GM19372 (cell line): ENCODE measurements around the gene FXYD6.
"Not testable (repeated sequence)": the region's sequence is repeated elsewhere in the genome, so short reads cannot be mapped to it uniquely, and the experiment has no call there.

Source experiments
- ATAC-seq: cut with Tn5 transposase; IDR thresholded peaks from one replicate; pipeline ENCODE4 v1.9.1; 2021; ENCODE audit warnings: mild to moderate bottlenecking, low read depth, moderate library complexity; ENCODE audit not compliant: unreplicated experiment

The FXYD6 gene, protein sequence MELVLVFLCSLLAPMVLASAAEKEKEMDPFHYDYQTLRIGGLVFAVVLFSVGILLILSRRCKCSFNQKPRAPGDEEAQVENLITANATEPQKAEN

DNA sequence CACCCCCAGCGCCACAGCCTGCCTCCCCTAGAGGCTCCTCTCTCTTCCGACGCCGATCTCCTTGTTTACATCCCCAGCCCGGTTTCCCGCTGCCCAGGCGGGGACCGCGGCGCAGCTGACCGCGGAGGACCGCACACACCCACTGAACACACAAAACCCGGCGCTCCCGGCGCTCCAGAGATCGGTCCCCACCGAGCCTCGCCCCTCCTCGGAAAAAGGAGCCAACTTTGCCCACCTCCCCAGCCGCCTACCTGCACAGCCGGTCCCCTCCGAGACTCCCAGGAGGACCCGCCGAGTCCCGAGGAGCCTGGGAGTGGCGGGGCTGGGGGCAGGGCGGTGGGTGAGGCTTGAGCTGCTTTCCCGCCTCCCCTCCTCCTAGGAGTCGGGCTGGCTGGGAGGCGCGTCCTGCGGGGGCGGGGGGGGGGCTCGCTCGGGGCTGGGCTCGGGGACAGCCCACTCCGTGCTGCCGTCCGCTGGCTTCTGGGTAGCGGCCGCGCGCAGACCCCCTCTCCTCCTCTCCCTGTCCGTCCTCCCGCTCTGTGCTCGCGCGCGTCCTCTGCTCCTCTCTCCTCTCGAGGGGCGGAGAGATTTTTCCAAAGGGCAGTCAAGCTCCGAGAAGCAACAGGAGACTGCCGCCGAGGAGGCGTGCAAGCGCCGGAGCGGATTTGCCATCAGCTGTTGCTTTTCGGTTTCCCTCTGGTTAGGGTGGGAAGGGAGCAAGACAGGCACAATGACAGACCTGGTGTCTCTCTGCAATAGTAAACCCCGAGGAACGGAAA lies at the start of gene FXYD6:
Gene FXYD6, minus strand, starts transcription at position 318 of the 779 bp plus-strand sequence. CDS start 33,882 bp downstream, outside the sequence.
- no peak for ATAC-seq

DNA sequence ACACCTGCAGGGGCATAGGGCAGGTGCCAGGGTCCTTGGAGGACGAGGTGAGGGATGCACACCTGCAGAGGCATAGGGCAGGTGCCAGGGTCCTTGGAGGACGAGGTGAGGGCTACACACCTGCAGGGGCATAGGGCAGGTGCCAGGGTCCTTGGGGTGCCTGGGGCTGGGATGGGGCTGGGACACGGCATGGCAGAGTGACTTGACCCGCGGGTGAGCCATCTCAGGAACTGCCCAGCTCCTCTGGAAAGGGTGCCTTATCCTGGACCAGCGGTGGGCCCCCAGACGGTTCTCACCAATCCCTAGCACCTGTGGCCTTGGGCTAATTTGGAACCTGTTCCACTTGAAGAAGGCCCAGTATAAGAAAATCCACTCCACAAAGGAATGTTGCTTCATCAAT lies 49.7 kb upstream of the FXYD6 start:
- ATAC-seq = not testable (repeated sequence)

DNA sequence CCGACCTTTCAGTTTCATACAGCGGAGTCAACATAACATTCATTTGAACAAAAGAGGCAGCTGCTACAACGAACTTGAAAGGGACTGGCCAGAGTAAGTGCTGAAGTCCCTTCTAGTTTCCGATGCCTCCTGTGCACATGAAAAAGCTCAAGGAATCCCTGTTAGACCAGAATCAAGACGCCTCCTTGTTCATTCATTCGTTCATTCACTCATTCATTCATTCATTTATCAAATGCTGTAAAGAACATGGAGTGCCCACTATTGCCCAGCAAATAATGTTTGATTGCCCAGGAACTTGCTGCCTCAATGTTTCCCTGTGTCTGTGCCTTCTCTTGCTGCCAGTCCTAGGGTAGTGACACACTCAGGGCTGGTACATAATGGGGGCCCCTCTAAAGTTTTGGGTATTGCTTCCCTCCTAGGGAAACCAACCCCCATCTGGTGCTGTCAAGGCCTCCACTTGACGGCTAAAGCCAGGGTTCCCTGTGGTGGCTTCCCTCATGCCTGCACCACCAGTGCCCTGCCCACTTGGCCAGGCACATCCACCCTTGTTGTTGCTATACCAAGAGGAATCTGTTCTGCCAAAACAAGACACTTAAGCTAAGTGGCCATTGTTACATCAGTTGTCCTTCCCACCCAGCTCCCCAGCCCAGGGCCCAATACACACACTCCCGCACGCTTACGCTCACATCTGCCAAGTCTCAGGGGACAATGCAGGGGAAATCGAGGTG lies 48.9 kb upstream of the FXYD6 start:
- no peak for ATAC-seq

DNA sequence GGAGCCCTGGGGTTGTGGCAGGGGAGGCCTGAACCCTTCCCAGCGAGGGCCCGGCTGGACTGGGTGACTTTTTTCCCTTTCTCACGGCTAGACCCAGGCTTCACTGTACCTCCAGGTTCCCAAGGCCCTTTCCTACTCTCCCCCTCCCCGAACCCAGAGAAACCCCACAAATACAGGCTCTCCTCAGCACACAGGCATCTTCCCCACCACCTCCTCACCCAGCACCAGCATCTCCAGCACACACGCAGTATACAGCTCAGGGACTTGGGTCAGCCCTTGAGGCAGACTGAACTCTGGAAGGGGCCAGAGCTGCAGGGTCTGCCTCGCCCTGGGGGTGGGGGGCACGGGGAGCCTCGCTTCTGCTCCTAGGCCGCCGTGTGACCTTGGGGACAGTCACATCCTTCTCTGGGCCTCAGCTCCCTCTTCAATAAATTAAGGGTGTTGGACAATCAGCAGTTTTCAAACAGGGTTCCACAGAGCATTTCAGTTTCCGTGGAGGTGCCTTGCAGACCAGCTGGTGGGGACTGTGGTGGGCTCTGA lies 48.2 kb upstream of the FXYD6 start:
- ATAC-seq = no peak

DNA sequence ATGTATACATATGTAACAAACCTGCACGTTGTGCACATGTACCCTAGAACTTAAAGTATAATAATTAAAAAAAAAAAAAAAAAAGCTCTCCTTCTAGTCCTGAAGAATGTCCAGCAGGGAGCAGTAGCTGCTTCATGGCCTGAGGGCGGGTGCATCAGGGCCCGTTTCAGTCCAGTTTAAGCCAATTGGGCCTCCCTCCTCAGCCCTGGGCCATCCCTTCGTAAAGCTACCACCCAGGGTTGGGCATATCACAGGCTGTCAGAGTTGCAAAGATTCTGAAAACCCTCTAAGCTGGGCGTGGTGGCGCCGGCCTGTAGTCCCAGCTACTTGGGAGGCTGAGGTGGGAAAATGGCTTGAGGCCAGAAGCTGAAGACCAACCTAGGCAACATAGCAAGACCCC lies 47.3 kb upstream of the FXYD6 start:
- ATAC-seq = no peak

DNA sequence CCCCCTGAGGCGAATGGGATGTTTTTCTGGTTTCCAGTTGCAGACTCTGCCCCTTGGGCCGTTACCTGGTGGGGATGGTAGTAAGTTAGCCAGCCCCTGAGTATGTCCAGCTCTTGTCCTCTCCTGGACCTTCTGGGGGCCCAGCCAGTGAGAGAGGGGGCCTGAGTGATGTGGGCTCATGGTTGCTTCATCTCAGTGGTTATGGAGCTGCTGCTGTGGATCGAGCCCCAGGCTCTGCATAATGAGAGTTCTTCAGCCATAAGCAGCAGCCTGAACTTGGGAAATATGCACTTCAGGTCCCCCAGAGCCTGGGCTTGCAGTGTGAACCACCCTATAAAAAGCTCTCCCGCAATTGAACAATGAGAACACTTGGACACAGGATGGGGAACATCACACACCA lies 46.8 kb upstream of the FXYD6 start:
- no peak for ATAC-seq

DNA sequence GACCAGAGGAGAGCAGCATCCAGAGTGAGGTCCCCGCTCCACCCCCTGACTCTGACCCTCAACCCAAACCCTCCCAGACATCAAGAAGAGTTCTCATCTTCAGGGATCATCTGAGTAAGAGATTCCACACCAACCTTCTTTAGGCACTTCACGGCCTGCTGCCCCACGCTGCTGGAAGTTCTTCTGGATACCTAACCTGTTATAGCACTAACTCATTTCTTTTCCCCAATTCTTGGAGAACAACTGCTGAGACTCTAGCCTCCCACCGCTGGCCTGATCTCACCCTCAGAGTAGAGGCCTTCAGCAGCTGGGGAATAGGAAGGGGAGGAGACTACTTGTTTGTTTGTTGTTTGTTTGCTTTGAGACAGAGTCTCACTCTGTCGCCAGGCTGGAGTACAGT lies 45.4 kb upstream of the FXYD6 start:
- ATAC-seq = no peak

DNA sequence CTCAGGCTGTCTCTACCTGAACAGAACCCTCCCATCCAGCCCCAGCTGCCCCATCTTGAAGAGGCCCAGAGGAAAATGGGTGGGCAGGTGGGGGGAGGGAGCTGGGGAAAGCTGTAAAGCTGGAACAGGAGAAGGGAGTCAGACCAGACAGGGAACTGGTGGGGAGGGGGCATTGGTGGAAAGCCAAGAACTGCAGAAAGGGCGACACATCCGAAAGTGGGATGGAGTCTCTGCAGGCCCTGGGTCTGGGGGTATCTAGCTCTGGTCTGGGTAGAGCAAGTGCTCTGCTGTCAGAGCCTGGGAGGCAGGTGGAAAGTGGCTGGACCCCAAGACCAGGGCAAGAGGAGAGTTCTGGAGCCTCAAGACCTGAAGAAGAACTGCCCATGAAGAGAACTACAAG lies 45.0 kb upstream of the FXYD6 start:
- no peak for ATAC-seq

DNA sequence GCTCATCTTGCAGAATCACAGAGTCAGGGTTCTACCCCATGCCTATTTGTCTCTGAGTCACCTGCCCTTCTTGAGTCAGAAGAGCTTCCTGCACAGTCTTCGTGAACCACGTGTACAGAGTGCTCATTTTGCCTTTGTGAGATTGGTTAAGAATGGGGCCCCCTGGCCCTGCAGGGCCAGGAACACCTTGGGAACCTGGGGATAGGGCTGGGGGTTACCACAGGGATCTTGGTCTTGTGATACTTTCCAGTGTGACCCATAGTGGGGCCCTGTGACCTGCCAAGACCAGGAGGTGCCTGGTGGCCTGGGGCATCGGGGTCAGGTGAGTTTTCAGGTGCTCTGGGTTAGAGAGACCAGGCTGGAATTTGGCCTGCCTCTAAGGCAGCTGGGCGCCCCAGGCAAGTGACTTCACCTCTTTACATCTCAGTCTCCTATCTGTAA lies 43.3 kb upstream of the FXYD6 start:
- no peak for ATAC-seq

DNA sequence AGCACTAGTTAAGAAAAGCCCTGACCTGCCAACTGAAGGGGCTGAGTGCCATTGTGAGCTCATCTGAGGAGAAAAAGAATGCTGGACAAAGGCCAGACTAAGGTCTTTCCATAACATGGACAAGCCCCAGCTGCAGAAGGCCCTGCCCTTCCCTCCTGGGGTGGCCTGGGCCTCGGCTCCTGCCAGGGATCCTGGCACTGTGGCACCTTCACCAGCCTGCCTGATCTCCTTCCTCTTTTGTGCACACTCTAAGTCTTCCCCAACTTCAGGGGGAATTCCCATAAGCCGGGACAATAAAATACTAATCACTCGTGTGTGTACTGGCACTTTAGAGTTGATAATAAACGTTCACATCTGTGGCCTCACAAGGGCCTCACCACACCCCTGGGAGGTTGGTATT lies 42.9 kb upstream of the FXYD6 start:
- ATAC-seq = no peak

DNA sequence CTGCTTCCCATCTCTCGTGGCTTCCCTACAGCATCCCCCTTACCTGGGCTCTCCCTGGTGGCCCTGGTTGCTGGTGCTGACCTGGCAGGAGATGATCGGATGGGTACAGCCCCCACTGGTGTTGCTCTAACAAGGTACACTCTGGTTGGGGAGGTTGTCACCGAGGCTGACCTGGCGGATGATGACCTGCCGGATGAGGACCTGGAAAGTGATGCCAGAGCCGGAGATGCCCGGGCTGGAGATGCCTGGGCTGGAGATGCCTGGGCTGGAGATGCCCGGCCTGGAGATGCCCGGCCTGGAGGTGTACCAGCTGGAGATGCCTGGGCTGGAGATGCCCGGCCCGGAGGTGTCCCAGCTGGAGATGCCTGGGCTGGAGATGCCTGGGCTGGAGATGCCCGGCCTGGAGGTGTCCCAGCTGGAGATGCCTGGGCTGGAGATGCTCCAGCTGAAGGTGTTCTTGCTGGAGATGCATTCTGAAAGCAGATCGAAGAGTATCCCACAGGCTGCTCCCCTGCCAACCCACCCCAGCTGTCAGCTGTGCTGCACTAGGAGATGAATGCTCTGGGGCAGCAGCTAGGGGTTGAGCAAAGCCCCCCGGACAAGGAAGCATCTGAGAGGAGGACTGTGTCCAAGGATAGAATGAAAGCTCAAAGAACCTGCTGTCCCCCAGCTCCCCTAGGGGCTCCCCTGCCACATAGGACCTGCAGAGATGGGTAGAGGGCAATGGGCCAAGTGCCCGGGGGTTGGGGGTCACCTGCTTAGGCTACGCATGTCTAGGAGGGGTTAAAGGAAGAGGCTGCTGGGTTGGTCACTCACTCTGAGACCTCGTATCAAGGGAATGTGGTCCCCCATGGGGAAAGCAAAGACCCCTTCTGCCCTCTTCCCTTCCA lies 42.2 kb upstream of the FXYD6 start:
- no peak for ATAC-seq

DNA sequence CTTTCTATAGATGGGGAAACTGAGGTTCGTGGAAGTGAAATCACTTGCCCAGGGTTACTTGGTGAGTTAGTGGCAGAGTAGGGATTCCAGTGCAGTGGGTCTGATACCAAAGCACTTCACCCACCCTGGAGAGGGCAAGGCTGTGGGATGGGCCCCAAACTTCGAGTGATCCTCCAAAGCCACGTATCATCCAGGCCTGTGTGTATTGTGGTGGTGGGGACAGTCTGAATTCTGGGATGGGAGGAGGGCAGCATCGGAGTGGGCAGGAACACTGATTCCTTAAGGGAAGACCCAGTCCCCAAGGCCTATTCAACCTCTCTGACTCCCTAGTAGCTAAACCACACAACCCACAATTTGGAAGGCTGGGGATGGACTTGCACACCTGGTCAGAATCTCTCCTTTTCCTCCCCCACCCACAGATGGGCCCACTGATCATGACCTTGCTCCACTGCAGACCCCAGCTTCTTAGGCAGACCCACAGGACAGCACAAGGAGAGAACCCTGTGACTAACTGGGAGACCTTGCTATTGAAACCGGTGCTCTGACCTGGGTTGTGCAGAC lies 41.2 kb upstream of the FXYD6 start:
- ATAC-seq = no peak

DNA sequence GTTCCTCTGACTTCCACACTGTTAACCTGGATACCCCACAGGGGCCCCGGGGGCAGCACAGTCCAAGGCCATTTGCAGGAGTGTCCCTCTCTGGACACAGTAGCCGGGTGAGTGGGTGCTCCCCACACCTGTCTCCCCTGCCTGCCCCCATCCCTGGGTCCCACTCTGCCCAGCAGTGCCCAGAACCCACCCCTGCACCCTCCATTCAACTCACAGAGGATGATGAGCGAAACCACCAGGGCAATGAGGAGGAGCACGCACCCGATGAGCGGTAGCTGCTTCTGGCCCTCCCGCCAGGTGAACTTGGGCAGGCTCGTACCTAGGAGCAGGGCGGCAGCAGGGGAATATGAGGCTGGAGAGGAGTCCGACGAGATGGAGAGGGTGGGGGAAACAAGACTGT lies 40.5 kb upstream of the FXYD6 start:
- ATAC-seq = no peak

DNA sequence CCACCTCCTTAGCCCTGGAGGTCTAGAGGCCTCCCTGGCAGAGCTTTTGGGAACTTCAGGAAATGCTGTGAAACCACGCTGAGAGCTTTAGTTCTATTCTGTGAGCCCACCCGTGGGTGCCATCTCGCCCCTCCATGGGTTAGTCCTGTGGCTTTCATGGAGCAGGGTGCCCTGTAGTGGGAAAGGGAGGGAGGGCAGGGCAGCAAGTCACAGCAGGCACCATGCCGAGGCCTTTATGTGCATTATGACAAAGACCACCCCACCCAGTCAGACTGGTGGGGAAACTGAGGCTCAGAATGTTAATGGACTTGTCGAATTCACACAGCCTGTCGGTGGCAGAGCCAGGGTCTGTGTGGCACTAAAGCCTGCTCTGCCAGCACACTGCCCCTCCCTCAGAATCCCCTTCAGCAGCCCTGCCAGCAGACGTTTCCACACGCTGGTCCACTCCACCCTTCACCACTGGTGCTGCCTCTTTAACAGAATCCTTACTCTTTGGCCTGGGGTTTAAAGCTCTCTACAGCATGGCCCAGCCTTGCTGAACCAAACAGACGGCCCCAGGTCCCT lies 39.3 kb upstream of the FXYD6 start:
- no peak for ATAC-seq

DNA sequence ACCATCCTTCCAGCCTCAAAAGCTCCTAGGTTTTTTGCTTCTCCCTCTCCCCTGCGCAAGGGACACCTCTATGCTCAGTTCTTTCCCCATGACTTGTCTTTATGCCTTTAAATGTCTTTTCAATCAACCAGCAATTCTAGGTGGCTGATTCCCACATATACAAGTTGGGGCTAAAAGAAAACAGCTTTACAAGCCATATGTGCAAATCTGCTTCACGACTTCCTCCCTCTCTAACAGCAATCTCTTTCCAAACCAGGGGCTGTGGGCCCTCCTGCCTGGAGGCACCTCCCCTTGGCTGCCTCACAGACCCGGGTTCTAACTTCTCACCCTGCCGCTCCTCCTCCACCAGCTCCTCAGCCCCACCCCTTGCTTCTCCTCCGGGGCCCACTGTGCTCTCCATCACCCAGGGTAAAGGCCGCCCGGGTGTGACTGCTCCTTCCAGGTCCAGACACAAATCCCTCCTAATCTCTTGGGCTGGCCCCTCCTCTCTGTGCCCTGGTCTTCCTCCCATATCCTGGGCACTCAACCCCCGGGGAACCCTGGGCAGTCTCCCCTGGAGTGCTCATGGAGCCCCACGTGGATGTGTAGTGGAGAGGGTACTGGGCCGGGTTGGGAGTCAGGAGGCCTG lies 38.6 kb upstream of the FXYD6 start:
- ATAC-seq = no peak

DNA sequence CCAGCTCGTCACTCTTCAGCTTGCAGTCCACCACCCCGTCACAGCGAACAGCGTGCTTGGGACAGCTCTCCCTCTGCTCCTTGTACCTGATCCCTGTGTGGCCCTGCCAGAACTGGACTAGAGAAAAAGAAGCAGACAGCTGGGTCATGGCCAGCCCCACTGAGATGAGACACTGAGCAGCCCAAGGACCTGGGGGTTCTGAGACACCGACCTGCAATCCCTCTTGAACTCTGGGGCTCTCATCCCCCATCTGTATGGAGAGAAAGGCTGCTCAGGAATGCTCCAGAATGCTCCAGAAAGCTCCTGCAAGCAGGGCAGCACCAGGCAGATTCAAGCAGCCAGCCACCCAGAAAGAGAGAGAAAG lies 37.9 kb upstream of the FXYD6 start:
- no peak for ATAC-seq

DNA sequence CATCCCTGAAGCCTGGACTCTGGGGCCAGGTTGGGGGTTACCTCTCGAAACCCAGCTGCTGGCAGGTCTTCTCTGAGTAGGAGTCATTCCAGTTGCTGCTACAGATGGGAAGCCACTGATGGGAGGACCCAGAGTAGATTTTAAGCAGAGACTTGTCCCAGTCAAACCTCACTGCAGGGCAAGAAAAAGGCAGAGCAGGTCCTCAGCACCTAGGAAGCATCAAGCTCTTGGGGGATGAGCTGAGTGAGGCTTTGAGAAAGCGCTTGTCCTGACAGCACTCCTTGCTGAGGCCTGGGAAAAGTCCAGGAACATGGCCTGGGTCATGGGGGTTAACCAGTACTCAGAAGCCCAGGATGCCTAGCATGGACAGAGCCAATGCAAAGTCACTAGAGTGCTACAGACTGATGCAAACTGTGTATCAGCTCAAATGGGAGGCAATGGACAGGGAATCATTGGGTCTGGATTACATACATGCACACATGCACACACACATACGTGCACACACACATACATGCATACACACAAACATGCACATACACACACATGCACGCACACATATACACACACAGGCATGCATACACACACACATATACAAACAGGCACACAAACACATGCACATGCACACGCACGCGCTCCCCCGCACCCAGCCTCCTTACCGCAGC lies 37.4 kb upstream of the FXYD6 start:
- ATAC-seq = no peak

DNA sequence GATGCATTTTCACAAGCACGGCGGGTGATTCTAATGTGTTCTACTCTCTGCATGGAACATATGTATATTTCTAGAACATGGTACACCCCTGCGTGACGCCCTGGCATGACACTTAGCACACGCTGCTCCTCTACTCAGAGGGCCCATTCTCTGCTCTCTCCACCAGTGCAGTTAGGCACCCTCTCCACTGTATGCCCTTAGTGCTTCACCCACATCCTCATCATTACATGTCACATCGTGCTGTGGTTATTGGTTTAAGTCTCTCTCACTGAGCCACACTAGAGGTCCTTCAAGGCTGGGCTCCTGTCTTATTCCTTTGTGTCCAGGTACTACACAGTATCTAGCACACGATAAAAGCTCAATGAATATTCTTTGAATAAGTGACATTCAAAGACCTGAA lies 36.0 kb upstream of the FXYD6 start:
- no peak for ATAC-seq

DNA sequence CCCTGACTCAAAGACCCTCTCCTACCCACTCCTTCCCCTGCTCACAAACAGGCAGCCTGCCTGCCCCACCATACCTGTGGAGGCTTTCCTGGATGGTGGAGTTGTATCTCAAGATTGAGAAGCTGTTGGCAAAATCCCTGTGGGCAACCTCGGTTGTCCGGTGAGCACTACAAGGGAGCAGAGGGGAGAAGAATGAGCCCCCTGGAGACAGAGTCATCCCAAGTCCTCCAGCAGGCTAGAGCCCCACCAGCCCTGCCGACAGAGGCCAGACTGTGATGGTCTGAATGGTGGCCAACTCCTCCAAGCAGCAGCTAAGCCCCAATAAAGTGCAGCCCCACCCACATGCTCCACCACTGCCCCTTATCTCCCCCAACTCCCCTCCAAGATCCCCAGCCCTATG lies 35.2 kb upstream of the FXYD6 start:
- ATAC-seq = no peak
